HG03439 (cell line): Measurements from ENCODE around the gene PLEKHG4B.
"Not testable (repeated sequence)": the region's sequence is repeated elsewhere in the genome, so short reads cannot be mapped to it uniquely, and the experiment has no call there.

Experiments used
- ATAC-seq: cut with Tn5 transposase; IDR thresholded peaks from one replicate; pipeline ENCODE4 v1.9.1; 2021; ENCODE audit warnings: mild to moderate bottlenecking, moderate library complexity; ENCODE audit not compliant: unreplicated experiment

PLEKHG4B gene

DNA sequence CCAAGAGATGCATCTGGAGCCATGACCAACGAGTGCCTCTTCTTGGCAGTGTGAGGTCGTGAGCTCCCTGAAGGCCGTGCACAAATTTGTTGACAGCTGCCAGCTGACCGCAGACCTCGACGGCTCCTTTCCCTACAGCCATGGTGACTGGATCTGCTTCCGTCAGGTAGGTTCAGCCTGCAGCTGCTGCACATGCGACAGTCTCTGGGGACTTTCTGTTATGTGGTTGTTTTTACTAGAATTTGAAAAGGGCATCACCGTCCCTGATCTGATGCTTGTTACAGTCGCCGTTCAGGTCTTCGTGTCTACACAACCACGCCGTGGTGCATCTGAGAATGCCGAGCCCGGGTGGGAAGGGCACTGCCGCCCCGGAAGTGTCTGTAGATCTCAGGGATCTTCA, 62.9 kb downstream of the PLEKHG4B start:
- ATAC-seq, result no peak

DNA sequence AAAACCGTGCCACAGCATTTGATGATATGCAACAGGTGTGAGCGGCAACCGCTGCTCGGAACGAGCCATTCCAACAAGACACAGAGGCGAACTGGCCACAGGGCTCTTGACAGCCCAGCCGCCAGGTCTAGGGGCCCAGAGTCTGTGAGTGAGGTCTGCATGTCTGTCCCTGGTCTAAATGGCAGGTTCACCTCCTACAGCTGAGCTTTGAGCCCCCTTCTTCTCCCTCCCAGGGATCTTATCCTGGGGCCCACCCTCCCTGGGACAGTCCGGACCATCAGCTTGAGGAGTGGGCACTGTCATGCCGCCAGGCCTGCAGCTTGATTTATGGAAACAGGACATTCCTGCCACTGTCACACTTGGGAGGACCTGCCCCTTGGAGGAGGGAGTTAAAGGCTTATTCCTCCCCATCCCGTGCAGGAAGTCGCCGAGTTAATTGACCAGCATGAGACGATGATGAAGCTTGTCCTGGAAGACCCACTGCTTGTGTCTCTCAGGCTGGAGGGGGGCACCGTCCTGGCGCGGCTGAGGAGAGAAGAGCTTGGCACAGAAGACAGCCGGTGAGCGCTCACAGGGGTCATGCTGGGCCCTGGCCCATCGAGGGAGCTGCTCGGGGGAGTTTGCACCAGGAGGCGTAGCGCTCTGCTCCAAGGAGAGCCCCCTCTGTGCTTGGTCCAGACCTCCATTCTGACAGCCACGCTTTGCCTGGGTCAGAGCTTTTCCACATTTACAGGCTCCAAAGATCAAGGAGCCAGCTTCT, 63.9 kb downstream of the PLEKHG4B start:
- no peak for ATAC-seq

DNA sequence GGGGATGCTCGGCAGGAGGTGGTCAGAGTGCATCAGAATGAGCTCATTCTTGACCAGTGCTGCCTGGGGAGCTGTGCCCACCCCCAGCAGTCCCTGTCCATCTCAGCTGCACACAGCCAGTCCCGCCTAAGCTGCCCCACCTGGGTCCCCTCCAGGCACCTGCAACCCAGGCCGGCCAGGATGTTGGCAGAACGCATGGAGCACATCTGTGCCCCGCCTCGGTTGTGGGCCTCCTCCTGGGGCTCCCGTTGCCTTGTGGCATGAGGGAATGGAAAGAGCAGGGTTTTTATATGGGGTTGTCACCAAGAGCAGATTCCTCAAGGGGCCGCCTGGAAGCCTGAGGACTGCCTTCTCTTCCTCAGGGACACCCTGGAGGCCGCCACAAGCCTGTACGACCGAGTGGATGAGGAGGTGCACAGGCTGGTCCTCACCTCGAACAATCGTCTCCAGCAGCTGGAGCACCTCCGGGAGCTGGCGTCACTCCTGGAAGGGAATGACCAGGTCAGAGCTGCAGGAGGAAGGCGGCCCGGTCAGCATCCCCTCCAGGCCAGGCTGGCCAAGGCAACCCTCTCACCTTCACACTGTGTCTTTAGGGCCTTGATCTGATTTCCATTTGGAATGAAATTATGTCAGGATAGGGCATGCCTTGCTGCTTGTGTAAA, 64.6 kb downstream of the PLEKHG4B start:
- no peak for ATAC-seq

DNA sequence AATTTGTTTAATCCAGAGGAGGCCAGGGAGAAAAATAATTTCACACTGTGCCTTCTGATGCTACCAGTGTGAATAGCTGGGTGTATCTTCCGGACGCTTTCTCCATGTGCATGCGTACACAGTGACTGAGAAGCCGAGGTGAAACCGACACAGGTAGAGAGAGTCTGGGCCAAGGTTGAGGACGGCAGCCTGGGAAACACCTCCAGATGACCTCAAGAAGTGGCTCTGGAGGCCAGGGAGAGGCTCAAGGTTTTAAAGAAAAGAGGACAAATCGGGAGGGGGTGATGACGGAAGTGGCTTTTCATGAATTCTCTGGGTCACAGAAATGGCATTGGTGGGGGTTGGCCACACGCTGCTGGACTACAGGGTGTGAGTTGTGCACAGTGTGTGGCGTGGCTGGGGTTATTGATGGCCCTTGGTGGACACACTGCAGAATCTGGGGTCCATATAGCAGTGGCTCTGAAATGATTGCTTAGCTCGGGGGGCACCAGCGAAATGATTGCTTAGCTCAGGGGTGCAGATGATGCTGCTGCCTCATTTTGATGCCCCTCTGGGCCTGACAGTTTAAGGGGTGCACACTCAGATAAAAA, 65.3 kb downstream of the PLEKHG4B start:
- no peak for ATAC-seq

DNA sequence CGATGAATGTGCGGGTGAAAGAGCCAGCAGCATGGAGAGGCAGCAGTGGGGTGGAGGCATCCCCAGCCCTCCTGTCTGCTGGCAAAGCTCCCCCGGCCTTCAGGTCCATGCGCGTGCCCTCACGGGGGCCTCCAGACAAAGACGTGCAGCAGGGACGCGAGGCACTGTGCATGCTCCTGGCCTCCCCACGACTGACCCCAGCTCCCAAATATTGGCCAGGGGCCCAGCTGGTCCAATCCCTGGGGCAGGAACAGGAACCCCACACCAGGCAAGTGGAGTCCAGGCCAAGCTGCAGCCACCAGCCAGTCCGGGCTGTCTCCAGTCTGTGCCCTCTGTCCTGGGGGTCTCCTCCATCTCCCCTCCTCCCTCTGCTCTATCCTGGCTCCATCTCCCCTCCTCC, 65.8 kb downstream of the PLEKHG4B start:
- ATAC-seq, result no peak

DNA sequence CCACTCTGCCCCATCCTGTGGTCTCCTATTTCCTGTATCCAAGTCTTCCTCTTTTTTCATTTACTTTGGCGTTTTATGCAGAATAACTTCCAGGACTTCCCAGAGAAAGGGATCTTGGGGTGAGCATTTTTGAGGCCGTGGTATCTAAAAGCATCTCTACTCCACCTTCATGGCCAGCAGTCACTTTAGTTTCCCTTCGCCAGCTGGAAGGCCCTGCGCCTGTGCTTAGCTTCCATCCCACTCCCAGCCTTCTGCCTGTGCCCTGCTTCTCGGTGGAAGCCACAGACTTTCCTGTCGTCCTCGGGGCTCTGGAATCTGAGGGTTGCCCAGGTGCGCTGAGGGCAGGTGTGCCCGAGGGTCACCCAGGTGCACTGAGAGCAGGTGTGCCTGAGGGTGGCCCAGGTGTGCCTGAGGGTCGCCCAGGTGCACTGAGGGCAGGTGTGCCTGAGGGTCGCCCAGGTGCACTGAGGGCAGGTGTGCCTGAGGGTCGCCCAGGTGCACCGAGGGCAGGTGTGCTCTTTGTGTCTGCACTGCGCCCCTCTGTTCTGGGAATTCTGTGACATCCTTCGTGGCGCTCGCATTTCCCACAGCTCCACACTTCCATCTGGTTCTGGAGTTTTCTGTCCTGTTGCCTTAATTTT, 67.0 kb downstream of the PLEKHG4B start:
- ATAC-seq, result no peak

DNA sequence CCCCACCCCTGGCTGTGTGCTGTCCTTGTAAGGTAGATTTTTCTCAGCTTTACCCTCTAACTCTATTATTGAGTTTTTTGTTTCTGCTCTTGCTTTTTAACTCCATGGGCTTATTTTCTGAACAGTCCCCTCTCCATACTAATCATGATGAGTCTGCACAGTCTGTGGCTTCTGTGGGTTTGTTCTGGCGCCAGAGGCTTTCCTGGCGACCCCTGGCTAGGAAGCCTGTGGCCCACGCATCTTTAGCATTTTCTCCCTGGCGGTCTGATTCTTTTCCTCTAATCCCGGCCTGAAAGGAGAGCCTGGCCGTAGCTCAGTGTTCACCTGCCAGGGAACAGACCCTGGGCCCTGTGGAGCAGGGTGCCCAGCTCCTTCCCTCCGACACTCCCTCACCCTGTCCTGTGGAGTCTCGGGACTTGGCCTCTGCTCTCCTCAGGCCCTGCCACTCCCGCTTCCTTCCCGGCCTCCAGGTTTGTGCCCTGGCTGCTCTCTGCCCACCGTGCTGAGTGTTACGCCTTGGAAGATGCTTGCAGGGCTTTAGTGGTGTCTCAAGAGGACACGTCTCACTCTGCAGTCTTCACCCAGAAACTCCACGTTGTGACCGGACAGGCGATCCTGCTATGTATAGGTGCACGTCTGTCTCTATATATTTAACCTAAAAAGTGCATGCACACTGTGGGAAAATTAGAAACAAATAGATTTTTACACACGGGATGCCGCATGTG, 67.6 kb downstream of the PLEKHG4B start:
- ATAC-seq, result no peak

DNA sequence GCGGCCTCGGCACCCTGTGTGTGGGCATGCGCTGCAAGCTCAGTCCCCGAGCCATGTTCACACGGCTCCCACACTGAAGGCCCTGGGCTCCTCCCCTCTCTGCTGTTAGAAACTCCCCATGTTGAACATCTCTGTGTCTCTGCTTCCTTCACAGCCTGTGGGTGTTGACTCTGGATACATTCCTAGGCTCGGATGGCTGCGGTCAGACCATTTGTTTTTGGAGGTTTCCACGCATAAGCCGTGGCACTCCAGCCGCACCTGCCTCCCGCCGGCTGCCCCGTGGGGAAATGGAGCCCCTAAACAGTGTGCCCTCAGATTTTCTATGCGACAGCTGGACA, 68.2 kb downstream of the PLEKHG4B start:
- ATAC-seq, result no peak

DNA sequence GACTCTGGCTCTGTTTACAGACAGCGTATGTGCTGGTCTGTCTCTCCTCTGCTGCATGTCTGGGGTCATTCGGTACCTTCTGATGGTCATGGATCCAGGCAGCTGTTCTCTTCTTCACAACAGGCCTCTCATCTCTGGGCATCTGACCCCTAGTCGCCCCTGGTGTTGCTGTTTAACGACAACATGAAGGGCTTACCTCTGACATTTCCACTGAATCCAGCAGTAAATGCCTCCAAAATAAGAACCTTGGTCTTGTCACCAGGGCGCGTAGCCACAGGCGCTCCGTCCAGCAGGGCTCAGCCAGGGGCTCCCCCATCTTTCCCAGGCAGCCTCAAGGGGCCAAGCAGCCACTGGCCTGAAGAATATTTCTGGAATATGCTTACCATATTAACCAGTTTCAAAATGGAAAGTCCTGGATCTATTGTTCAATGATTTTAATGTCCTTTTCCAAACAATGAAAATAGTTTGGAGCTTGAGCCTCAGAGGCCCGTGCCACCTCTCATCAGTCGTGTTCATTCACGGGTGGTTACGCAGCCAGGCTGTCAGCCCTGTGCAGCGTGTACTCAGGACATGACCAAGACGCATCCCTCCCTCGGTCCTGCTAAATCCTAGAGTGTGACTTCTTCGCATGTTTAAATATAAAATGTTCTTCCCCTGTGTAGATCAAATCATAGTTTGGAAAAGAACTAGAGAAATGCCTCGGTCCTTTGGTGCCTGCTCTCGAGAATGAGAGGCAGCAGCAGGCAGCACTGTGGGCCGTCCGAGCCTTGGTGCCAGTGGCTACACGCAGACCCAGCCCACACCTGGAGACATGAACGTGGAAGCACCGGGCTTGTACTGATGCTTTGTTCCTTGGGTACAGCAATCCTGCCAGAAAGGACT, 69.2 kb downstream of the PLEKHG4B start:
- no peak for ATAC-seq

DNA sequence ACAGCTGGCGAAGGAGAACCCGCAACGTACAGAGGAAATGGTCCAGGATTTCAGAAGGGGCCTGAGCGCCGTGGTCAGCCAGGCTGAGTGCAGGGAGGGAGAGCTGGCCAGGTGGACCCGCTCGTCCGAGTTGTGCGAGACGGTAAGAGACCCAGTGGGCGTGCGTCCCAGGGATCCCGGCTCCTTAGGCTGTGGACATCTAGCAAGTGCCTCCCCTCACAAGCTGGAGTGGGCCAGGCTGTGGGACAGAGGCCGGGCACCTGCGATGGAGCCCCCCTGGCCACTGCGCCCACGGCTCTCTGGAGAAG, 69.8 kb downstream of the PLEKHG4B start:
- no peak for ATAC-seq

DNA sequence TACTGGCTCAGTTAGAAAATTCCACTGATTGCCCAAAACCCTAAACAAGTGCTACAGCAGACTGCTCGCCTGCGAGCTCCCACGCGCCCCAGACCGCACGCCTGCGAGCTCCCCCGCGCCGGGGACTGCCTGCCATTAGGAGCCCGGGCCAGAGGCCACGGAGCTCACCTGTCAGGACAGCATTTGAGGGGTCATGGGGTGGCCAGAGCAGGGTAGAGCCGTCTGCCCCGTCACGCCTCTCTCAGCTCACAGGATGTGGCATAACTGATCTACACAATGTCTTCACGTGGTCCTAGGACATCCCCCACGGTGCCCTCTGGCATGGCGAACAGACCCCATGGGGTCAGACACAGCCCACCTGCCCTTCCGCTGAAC, 70.2 kb downstream of the PLEKHG4B start:
- ATAC-seq, result no peak

DNA sequence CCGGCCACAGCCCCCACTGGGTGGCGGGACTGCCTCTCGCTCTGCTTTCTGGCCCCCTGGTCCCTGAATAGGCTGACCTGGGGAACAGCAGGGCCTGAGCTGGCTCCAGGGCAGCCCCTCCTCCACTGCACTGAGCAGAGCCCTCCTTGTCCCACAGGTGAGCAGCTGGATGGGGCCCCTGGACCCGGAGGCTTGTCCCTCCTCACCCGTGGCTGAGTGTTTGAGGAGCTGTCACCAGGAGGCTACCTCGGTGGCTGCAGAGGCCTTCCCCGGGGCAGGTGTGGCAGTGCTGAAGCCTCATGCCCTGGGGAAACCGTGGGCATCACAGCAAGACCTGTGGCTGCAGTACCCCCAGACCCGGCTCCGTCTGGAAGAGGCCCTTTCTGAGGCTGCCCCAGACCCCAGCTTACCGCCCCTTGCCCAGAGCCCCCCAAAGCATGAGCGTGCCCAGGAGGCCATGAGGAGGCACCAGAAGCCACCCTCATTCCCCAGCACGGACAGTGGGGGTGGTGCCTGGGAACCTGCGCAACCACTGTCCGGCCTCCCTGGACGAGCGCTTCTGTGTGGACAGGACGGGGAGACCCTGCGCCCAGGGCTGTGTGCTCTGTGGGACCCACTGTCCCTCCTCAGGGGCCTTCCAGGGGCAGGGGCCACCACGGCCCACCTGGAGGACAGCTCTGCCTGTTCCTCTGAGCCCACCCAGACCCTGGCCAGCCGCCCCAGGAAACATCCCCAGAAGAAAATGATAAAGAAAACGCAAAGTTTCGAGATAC, 70.8 kb downstream of the PLEKHG4B start:
- ATAC-seq, result no peak

DNA sequence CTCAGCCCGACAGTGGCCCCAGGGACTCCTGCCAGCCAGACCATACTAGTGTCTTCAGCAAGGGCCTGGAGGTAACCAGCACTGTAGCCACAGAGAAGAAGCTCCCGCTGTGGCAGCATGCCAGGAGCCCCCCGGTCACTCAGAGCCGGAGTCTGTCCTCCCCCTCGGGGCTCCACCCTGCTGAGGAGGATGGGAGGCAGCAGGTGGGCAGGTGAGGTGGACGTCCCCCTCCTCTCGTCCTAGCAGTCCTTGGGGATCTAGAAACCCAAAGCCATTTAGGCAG, 71.3 kb downstream of the PLEKHG4B start:
- no peak for ATAC-seq

DNA sequence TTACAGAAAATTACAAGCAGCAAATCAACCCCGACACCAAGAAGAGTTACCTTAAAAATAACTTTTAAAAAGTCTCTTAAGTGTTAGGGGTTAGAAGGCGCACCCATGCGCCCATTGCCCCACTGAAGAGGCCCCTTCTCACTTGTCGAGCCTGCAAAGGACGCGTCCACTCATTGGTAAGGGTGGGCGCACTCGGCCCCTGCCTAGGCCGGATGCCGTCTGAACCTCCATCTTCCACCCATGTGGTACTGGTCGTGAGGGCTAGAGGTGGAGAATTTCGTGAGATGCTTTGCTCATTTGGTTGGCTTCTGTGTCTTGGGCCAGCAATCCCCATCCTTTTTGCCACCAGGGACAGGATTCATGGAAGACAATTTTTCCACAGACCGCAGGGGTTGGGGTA, 71.9 kb downstream of the PLEKHG4B start:
- ATAC-seq, result no peak

DNA sequence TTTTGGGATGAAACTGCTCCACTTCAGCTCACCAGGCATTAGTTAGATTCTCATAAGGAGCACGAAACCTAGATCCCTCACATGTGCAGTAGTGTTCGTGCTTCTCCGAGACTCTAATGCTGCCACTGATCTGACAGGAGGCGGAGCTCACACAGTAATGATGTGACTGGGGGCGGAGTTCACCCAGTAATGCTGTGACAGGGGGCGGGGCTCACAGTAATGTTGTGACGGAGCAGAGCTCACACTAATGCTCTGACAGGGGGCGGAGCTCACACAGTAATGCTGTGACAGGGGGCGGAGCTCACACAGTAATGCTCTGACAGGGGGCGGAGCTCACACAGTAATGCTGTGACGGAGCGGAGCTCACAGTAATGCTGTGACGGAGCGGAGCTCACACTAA, 72.3 kb downstream of the PLEKHG4B start:
- ATAC-seq, result no peak

DNA sequence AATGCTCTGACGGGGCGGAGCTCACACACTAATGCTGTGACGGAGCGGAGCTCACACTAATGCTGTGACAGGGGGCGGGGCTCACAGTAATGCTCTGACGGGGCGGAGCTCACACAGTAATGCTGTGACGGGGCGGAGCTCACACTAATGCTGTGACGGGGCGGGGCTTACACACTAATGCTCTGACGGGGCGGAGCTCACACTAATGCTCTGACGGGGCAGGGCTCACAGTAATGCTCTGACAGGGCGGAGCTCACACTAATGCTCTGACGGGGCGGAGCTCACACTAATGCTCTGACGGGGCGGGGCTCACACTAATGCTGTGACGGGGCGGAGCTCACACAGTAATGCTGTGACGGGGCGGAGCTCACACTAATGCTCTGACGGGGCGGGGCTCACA, 72.8 kb downstream of the PLEKHG4B start:
- not testable (repeated sequence) for ATAC-seq

DNA sequence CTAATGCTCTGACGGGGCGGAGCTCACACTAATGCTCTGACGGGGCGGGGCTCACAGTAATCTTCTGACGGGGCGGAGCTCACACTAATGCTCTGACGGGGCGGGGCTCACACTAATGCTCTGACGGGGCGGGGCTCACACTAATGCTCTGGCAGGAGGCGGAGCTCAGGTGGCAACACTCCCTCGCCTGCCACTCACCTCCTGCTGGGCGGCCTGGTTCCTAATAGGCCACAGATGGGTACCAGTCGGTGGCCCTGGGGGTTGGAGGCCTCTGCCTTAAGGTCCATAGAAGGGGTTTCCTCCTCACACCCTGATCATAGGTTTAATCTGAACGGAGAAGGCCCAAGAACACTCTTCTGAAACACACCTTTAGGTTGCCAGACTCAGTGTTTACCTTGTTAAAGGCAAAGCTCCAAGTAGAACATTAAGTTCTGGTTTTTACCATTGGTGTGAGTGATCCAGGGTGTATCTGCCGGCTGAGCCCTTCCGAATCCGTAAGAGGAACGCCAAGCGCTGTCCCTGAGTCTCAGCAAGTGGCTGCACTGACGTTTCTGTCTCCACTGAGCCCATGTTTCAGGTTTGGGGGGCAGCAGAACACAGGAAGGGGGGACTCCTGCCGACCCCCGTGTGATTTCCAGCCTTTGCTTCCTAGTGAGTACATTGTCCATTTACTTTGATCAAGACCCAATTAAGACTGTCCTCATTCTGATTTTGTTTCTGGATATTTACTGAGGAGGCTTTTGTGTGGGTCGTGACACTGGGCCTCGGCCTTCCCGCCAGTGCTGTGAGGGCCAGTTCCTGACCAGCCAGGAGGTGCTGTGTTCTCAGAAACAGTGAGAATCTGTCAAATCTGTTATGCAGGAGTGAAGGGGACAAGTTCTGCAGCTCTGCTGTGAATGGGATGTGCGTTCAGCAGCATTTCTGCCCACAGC, 74.7 kb downstream of the PLEKHG4B start:
- no peak for ATAC-seq

DNA sequence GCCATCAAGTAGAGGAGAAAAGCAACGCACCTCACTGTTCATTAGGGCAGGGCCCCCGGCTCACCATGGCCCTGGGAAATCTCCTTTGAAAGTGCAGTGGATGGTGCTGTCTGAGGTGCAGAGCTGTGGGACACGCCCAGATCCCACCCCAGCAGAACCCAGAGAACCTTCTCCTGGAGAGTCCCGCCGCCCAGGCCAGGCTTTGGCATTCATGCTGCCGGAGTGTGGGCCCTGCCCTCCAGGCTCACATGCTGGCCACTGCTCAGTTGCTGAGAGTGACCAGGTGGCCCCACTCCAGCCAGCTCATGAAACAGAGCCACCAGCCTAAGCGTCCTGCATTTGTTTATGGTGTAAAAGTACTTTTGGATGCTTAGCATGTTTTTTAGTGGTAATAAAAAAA, 75.5 kb downstream of the PLEKHG4B start:
- no peak for ATAC-seq
